ENCODE results near the gene C17orf113.
"Not testable (repeated sequence)": the region's sequence is repeated elsewhere in the genome, so short reads cannot be mapped to it uniquely, and the experiment has no call there.

The C17orf113 gene

DNA sequence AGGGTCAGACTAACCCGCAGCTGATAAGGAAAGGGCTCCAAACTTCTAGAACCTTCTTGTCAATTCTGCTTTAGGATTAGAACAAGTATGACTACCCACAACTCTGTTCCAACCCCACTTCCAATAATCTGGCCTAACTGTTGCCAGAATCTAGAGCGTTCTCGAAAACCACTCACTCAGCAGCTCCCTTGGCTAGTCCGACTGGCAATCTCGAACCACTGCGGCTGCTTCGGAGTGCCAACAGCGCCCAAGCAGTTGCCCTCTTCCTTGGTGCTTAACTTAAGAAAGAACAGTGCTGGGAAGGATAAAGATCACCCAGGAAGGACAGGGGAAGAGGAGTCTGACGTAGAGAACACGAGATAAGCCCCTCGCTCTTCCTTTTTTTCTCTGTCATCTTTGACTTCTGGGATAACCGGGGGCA, 34.0 kb downstream of the C17orf113 start:
- DNase-seq, result no peak

DNA sequence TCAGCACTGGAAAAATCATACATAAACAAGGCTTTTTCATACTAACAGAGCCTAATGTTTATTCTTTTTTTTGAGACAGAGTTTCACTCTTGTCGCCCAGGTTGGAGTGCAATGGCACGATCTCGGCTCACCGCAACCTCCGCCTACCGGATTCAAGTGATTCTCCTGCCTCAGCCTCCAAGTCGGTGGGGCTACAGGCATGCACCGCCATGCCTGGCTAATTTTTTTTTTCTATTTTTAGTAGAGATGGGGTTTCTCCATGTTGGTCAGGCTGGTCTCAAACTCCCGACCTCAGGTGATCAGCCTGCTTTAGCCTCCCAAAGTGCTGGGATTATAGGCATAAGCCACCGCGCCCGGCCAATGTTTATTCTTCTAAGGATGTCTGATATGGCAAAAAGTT, 36.7 kb downstream of the C17orf113 start:
- DNase-seq, result not testable (repeated sequence)

DNA sequence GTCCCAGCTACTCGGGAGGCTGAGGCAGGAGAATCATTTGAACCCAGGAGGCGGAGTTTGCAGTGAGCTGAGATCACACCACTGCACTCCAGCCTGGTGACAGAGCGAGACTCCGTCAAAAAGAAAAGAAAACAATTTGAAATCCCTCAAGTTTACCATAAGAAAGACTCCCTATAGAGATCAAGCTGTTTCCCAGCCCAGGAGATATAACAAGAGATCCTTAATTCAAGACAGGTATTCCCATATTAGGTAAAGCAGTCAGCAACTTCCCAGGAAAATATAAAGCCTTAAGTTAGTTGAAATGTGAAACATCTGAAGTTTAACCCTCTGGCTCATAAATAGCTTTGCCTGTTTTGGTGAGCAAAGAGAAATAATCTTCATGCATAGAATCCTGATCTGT, 38.0 kb downstream of the C17orf113 start:
- DNase-seq, result not testable (repeated sequence)

DNA sequence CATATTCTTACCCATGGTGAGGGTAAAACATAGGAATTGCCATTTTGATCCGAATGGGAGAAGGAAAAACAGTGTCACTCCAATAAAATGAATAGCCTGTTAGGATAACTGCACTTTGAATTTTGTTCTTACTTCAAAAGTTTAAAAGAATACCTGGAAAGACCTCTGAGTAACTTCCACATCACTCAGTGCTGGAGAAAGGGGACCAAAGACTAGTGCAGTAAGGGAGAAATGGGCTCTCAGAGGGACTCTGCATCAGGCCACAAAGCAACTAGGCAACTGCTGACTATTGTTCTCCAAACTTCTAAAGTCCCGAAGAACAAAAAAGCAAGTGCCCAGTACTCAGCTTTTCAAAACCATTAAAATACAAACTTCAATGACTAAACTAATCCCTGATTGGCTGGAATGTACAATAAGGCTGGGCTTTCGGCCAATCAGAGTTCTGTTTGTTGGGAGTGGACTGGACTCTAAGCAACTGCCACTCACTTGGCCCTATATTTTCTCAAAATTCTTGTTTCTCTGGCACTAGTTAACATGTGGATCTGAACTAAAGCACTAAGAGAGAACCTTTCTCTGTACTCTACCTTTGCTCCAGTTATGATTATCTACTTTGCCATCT, 39.4 kb downstream of the C17orf113 start:
- DNase-seq, result no peak

DNA sequence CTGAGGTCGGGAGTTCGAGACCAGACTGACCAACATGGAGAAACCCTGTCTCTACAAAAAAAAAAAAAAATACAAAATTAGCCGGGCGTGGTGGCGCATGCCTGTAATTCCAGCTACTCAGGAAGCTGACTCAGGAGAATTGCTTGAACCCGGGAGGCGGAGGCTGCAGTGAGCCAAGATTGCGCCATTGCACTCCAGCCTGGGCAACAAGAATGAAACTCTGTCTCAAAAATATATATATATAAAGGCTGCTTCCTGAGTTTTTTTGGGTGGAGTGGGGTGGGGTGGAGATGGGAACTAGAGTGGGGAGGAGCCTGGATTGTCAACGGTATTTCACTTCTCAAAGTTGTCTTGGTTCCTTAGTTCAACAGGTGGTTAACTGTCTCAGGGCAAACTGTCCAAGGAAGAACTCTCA, 40.1 kb downstream of the C17orf113 start:
- not testable (repeated sequence) for DNase-seq

DNA sequence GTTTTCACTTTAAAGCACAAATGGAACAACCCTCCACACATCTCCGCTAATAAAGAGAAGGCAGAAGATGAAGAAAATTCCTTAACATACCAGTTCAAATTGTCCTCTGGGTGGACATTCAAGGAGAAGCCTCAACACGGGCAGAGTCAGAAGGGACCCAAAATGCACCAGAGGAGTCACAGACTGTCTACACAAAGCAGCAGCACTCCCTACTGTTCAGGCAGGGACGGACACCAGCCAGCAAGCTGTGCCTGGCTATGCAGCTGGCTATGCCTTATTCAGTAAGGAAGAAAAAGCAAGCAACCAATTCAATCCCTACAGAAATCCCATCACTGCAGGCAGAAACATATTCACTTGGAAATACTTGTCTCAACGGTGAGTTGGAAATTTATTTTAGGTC, 41.2 kb downstream of the C17orf113 start:
- no peak for DNase-seq

DNA sequence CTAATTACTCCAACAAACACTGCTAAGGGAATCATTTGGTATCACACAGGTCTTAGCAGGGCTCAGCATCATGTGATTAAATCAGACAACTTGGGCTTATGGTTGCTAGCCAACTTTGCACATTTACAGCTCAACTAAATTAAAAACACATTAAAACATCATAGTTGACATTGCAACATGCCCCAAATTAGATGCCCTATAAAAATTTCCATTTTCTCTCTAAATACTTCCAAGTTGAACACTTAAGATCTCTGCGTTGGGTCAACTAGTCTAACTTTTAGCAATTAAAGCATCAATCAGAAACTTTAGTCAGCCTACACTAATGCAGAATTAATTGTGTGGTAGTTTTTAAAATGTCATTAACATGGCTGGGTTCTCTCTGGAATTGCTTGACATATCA, 45.2 kb downstream of the C17orf113 start:
- no peak for DNase-seq

DNA sequence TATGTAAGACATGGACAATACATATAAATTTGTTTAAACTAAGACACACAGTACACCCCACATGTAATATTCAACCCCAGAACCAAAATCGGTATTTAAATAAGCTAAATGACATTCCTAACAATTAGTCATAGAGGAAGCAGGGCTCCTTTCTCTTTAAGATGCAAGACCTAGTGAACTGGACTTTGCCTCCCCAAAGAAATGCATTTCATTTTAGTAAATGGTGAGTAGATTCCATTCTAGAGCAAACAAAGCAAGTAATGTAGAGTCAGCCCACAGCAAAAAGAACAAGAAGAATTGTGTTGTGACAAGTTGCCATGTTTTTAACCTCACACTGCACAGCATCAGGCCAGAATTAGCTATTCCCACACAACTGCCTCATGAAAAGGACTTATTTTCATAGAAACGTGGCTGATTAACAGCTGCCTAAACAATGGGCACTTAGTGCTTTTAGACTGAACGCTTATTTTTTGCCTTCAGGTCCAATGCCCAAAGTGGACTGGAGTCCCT, 47.6 kb downstream of the C17orf113 start:
- DNase-seq, result no peak

DNA sequence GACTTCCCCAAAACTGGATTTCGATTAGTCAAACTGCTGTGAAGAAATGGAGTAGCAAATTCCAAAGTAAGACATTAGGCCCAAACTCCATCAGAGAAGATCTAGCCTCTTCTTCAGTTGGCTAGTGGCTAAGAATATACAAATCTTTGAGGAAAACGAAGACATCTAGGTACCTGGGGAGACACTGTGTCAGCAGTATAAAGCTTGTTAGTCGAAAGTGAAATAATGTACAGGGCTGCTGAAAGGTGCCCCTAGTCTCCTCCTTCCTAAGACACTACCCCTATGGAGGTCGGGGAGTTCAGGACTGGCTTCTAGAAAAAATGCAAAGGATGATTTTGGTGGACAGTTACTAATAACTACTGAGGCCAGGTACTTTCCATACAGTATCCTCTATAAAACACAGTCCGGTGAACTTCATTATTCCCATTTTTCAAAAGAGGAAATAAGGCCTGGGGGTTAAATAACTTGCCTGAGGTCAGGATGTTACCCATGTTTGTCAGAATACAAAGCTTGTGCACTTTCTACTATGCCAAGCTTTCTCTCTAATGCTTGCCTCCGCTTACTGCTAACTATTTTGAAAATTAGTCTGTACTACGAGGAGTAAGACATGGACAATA, 48.1 kb downstream of the C17orf113 start:
- DNase-seq, result no peak

DNA sequence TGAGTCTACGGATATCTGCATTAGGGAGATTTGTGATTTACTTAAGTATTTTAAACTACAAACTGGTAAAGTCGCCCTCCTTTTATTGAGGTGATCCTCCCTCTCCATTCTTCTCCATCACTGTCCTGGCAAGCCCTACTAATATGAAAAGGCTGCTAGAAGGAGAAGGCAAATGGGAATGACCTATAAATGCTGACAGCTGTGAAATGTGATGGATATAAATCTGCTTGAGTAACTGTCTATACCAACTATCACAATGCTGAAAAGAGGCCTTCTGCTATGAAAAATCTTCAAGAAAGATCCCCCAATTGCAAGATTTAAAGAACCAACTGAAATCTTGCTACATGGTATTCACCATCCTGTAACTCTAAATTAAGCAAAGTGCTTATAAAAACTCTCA, 48.7 kb downstream of the C17orf113 start:
- DNase-seq, result no peak

DNA sequence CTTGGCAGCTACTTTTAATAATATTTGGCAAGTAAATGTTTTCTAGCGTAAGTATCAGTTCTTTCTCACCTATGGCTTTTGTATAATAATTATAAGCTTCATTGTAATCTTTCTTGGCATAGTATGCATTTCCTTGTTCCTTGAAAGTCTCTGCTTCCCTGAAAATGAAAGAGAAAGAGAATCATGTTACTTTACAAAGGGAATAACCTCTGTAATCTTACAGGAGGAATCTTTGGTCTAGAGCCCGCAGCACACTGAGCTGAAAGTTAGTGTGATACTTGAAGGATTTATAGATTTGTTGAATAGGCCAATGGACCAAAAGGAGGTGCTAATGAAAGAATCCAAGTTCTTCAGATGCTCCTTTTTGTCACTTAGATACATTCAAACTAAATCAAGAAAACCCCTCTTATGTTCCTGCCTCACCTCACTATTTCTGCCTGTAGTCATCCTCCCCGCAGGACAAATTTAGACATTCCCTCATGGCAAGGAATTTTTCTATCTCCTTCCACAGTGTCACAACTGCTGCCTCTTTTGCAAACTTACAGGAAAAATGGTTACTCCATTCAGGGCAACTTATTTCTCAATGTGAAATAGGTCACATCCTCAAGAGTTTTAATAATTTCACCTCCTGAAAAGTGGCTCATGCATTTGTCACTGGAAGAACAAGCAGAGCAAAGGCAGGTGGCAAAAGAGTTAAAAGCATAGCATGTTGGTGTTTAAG, 49.8 kb downstream of the C17orf113 start:
- no peak for DNase-seq

DNA sequence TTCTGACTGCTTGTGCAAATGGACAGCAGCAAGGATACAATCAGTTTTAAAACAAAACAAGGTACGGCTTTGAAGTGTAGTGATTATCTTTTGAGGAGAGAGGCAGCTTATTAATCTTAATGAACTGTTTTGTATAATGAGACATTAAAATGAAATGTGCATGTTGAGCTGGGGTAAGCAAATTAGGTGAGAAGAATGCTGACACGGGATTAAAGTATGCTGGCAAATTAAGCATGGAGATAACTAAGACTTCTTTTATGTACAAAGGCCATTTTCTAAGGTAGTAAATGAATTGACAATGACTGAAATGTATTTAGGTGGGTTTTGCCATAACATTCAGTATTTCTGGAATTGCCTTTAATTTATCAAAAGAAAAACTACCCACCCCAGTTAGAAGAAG, 51.9 kb downstream of the C17orf113 start:
- DNase-seq, result no peak

DNA sequence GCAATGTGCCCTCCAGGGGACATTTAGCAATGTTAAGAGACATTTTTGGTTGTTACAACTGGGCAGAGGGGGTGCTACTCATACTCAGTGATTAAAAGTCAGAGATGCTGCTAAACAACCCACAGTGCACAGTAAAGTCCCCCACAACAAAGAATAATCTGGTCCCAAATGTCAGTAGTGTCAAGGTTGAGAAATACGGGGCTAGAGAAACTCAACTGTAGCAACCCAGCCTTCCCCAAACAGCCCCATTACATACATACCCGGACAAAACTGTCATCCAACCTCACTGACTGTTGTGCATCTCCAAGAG, 53.6 kb downstream of the C17orf113 start:
- DNase-seq, result no peak

DNA sequence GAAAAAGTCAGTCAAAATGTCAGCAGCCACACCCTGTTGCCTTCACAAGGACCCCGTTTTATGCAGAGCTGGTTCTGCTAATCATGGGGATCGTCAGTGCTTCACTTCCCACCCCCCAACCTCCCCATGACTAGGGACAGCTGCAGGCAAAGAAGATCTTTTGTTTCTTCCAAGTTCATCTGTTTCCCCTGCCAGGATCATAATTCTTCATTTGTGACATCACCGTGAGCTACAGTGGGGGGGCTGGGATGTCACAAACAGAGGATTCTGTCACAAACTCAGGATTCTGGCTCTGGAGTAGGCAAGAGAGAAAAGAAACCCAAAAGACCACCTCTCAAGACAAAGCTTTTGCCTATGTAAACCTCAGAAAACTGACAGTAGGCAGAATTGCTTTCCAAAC, 57.8 kb downstream of the C17orf113 start:
- no peak for DNase-seq

DNA sequence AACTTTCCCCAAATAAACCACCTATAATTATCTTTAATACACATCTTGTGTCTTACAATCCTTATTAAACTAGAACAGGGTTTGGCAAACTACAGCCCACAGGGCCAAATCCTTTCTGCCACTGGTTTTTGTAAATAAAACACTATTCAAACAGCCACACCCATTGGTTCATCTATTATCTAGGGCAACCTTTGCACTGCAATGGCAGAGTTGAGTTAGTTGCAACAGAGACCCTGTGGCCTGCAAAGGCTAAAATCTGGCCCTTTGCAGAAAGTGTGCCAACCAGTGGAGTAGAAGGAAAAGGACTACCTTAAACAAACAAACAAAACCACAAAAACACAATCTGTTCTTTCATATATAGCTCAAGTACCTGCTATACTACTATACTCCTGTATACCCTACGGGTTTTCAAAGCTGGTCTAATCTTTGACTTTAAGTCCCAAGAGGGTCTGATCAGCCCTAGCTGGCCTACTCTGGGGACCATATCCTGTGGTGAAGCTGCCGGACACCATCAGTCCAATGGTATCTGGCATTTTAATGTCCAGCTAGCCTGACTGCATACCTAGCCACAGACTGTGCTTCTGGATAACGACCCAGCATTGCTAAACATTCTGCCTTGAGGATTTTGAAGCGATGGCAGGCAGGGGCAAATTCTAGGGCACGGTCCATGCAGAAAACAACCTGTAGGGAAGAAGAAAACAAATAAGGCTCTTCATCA, 60.5 kb downstream of the C17orf113 start:
- no peak for DNase-seq

DNA sequence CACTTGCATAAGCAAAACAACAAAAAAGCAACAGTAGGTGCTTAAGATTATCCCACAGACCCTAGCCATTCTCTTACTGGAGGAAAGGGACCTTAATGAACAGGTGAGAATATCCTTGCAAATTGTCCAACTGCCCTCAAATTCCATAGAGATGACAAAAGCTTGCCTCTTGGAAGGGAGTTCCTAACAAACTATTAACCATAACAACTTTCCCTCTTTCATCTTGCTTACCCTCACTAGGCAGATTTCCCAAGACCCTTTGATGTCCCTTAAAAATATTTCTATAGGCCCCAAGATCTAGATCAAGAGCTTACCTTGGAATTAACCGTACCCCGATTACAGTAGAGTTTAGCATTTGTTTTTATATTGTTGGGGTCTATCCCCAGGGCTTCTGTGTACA, 62.0 kb downstream of the C17orf113 start:
- no peak for DNase-seq

Measured in activated naive CD4-positive, alpha-beta T cell treated with anti-CD3 and anti-CD28 coated beads, Interleukin-2, amount 50 U/mL, for 16 hours (primary cell).